Measurements from ENCODE around the gene IFI27L2.

Gene IFI27L2

GRCh38 chr14:94164685-94165431 is 35.5 kb upstream of the IFI27L2 start:
- no peak for DNase-seq (ENCODE audit: low read depth)
- H3K4me3 ChIP-seq (ENCODE audit: control insufficient read depth, low read depth, low read length): no peak overlapping the region
- TF ChIP-seq, protein P1, sequence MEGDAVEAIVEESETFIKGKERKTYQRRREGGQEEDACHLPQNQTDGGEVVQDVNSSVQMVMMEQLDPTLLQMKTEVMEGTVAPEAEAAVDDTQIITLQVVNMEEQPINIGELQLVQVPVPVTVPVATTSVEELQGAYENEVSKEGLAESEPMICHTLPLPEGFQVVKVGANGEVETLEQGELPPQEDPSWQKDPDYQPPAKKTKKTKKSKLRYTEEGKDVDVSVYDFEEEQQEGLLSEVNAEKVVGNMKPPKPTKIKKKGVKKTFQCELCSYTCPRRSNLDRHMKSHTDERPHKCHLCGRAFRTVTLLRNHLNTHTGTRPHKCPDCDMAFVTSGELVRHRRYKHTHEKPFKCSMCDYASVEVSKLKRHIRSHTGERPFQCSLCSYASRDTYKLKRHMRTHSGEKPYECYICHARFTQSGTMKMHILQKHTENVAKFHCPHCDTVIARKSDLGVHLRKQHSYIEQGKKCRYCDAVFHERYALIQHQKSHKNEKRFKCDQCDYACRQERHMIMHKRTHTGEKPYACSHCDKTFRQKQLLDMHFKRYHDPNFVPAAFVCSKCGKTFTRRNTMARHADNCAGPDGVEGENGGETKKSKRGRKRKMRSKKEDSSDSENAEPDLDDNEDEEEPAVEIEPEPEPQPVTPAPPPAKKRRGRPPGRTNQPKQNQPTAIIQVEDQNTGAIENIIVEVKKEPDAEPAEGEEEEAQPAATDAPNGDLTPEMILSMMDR (conservative IDR thresholded peaks at IDR 0.05; ENCODE audit: control insufficient read depth, insufficient read depth, low read depth, low read length): no peak

- no peak for DNase-seq (ENCODE audit: low read depth)
- H3K4me3 ChIP-seq (ENCODE audit: control insufficient read depth, low read depth, low read length): no peak overlapping the region
- TF ChIP-seq, protein P1 (conservative IDR thresholded peaks at IDR 0.05; ENCODE audit: control insufficient read depth, insufficient read depth, low read depth, low read length): no peak
Observed at GRCh38 chr14:94163796-94164195, 34.4 kb upstream of the IFI27L2 start.

DNA sequence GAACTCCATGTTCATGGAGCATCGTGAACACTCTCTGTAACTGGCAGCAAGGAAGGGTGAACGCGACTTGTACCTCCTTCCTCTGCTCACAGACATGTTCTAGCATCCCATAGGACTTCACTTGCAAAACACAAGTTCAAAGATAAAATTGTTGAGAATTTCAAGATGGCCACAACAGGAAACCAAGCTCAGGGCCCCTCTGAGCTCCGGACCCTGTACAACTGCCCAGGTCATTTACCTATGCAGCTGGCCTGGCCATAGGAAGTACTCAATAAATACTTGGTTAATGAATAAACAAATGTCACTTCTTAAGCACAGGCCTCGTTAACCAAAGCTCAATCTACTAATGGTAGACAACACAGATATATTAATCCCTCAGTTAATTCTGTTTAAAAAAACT is 33.1 kb upstream of the IFI27L2 start:
- TF ChIP-seq, protein P1 (conservative IDR thresholded peaks at IDR 0.05; ENCODE audit: control insufficient read depth, insufficient read depth, low read depth, low read length): no peak
- H3K4me3 ChIP-seq (ENCODE audit: control insufficient read depth, low read depth, low read length): no peak overlapping the region
- DNase-seq (ENCODE audit: low read depth): no peak

DNA sequence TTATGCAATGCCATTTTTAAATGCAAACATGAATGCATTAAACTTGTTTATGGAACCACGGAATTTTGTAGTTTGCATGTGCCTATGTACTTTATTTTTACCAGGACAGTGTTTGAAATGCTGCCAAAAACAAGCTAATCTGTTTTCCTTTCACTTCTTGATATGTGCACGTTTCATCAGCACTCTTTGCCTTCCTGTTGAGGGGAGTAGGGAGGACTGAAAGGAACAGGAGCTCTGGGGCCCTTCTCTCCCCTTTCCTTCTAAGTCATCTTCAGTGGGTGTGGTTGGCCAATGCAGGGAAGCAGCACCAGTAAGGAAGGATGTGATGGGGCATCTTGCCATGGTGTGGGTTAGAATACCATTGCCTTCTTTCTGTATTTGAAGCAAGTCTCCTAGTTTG is 32.6 kb upstream of the IFI27L2 start:
- H3K4me3 ChIP-seq (ENCODE audit: control insufficient read depth, low read depth, low read length): no peak overlapping the region
- TF ChIP-seq, protein P1 (conservative IDR thresholded peaks at IDR 0.05; ENCODE audit: control insufficient read depth, insufficient read depth, low read depth, low read length): no peak
- DNase-seq (ENCODE audit: low read depth): no peak

- no peak for DNase-seq (ENCODE audit: low read depth)
Observed at GRCh38 chr14:94161058-94161457, 31.7 kb upstream of the IFI27L2 start.

DNA sequence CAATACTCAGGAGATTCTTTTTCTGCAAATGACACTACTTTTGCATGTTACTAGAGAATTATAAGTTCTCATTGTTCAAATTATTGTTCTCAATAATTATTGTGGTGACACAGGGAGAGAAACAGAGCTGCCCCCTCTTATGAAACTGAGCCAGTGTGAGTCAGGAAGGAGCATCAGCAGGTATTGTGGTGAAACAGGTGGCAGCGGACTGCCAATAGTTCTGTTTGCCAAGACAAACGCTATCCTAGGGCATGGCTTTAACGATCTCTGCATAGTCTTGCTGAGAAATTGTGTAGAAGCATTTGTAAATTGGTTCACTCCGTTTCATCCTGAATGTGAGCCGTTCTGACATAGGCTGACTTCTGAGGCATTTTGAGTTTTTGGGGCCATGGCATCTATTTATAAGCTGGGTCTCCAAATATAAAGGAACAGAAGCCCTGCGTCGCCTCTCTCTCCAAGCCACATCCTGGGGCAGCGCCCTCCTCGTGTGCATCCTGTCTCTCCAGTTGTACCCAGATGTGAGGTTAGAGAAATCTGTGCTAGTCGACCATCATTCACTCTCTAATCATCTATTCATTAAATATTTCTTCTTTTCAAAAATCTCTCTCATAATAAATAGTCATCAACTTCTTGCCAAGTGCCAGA is 29.0 kb upstream of the IFI27L2 start:
- TF ChIP-seq, protein P1 (conservative IDR thresholded peaks at IDR 0.05; ENCODE audit: control insufficient read depth, insufficient read depth, low read depth, low read length): no peak
- no peak overlapping the region for H3K4me3 ChIP-seq (ENCODE audit: control insufficient read depth, low read depth, low read length)
- no peak for DNase-seq (ENCODE audit: low read depth)

More at GRCh38 chr14:94161058-94161457, 31.7 kb upstream of the IFI27L2 start:
- TF ChIP-seq, protein P1 (conservative IDR thresholded peaks at IDR 0.05; ENCODE audit: control insufficient read depth, insufficient read depth, low read depth, low read length): no peak
- H3K4me3 ChIP-seq (ENCODE audit: control insufficient read depth, low read depth, low read length): no peak overlapping the region
